CD4-positive, alpha-beta T cell treated with Interleukin-12 subunit alpha and Interleukin-12 subunit beta, for 1 hour (primary cell): Measurements from ENCODE around the gene AKT1.

Experiments
- DNase-seq: peaks from one replicate; pipeline ENCODE4 v3.0.0-alpha.2; 2020

AKT1 gene

DNA sequence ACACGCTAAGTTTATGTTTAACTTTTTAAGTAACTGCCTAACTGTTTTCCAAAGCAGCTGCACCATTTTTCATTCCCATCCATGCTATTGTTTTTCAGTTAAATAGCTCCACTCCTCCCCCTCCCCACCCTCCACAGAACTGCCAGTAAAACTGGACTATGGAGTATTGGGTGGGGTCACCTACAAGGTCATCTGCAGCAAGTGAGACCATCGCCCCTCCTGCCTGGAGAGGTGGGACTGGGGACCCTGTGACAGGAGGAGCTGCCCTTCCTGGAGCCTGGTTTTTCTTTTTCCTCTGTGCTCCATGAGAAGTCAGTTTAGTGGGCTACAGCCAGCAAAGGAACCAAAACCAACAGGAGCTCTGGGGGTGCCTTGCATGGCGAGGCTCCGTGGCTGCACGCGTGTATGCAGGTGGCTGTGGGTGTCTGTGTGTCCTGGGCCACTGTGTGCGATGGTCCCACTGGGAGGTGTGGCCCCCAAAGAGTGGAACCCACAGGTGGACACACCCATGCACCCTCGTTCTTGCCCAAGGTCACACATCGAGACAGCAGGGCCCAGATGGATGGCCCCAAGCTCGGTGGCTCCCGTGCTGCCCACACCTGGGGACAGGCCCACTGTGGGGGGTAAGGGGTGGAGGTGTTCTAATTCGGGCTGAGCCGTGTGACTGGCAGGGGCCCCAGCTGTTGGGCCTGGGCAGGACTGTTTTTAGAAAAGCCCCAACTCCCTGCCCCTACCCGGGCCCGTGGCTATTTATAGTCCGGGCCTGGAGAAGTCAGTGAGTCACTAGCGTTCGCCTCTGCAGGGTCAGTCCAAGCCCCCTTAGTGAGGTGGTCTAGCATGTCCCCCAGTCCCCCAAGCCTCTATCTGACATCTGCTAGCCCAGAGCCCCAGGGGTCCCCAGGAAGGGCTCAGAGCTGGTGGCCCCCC lies 73.8 kb downstream of the AKT1 start:
- no peak for DNase-seq
